Nephron (organoid): Measurements from ENCODE around the gene GPHA2.

ENCODE experiments used
- H3K27ac Mint-ChIP-seq, 3 experiments: 2 replicates each; pipeline ENCODE4 v1.8.0; 2020; ENCODE audit warnings: mixed read lengths in 3 of 3, mild to moderate bottlenecking in 2 of 3, moderate library complexity in 1 of 3
- H3K27me3 Mint-ChIP-seq: 2 replicates; pipeline ENCODE4 v1.8.0; 2021; ENCODE audit warnings: low read depth, mild to moderate bottlenecking, moderate library complexity, mixed read lengths
- H3K36me3 Mint-ChIP-seq: 2 replicates; pipeline ENCODE4 v1.8.0; 2020; ENCODE audit warnings: low read depth, mixed read lengths
- H3K4me1 Mint-ChIP-seq: 2 replicates; pipeline ENCODE4 v1.8.0; 2020; ENCODE audit warnings: mixed read lengths
- H3K4me3 Mint-ChIP-seq, 3 experiments: 2 replicates each; pipeline ENCODE4 v1.8.0; 2020; ENCODE audit warnings: mild to moderate bottlenecking in 3 of 3, mixed read lengths in 3 of 3, moderate library complexity in 2 of 3
- H3K9me3 Mint-ChIP-seq: 2 replicates; pipeline ENCODE4 v1.8.0; 2020; ENCODE audit warnings: mixed read lengths
- TF ChIP-seq, protein P1 (sequence below), 3 experiments: fragments of 200-600 bp; sonication (generic); IDR thresholded peaks; one replicate each; pipeline ENCODE4 v1.5.0; 2021; ENCODE audit warnings: antibody characterized with exemption in 3 of 3; ENCODE audit not compliant: unreplicated experiment in 3 of 3

The GPHA2 gene

DNA sequence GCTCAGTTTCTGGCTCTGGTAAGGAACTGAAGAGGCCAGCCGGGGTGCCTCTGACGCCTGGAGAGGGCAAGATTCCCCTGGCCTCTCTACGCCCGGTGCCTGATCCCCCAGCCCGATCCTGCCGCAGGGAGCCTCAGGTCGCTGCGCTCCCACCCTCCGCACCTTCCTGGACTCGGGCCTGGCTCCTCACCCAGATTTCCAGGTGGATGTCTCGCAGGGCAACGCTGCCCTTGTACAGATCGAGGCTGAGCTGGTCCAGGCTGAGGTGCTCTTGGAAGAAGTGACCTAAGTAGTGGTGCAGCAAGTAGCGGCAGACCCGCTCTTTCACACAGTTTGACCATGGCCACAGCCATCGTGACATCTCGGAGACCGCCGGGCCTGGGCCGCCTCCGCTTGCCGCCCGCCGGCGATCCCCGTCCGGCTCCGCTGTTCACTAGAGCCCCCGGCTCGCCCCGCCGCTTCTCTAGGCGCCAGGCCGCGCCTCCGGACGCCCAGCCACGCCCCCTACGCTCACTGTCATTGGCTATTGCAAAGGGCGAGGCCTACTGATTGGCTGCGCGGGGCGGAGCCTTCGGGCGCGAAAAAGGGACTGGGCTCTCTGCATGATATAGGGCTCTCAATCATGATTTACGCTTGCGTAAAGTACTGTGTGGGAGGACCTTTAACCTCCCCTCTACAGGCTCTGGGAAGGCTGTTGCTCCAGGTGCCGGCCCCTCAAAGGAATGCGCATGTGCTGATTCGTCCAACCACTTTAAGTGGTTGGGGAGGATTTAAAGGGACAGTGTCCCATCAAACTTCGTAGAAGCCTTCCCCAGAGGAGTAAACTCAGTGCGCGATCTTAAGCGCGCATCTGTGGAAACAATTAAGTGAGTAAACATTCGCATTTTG is 18.7 kb downstream of the GPHA2 start, which contains the start of gene ATG2A:
TSS of gene ATG2A (minus strand) at position 435 of the 888 bp plus-strand sequence. CDS start at position 361, 74 bp downstream.
- Mint-ChIP-seq H3K4me1 (peaks cover 15% of the 10 kb centered on the region), H3K9me3 (no peaks in the 10 kb centered on the region), H3K4me3 (peak within 1 kb of the TSS; percentile 90 to 92 (median 91)), H3K36me3 (peaks cover 8% of the 10 kb centered on the region), H3K27ac (peak within 1 kb of the TSS; percentile 98 to 99 (median 99)), H3K27me3 (no peaks in the 10 kb centered on the region)
- TF ChIP-seq, protein P1, sequence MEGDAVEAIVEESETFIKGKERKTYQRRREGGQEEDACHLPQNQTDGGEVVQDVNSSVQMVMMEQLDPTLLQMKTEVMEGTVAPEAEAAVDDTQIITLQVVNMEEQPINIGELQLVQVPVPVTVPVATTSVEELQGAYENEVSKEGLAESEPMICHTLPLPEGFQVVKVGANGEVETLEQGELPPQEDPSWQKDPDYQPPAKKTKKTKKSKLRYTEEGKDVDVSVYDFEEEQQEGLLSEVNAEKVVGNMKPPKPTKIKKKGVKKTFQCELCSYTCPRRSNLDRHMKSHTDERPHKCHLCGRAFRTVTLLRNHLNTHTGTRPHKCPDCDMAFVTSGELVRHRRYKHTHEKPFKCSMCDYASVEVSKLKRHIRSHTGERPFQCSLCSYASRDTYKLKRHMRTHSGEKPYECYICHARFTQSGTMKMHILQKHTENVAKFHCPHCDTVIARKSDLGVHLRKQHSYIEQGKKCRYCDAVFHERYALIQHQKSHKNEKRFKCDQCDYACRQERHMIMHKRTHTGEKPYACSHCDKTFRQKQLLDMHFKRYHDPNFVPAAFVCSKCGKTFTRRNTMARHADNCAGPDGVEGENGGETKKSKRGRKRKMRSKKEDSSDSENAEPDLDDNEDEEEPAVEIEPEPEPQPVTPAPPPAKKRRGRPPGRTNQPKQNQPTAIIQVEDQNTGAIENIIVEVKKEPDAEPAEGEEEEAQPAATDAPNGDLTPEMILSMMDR (IDR thresholded peaks at IDR 0.05; ENCODE audit: unreplicated experiment in 3 of 3), result no peak

DNA sequence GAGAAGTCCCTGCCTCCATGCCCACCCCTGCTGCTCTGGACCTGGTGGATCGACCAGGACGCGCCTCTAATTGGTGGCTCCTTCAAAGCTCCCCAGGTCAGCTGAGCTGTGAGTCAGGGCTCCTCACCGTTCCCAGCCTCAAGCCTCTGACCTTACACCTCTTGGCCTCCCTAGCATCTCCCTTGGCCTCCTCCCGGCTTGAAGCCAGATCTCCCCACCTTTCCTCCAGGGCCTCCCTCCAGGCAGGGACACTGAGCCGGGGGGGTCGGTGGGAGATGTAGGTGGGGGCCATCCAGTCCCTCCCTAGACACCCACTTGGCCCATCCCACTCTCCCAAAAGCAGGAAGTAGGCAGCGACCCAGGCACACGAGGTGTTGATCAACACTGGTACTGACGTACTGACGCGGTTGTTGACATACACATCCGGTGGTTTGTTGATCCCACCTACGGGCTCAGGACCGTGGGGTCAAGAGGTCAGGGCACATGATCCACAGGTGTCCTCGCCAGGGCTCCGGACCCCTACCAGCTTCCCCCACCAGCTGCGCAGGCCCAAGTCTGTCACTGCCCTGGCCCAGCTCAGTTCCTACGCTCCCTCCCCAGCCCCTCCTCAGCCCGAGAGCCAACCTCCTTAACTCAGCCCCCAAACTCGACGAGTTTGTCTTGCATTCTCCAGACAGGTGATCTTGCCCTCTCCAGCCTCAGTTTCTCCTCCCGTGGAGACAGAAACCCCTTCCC is 19.5 kb downstream of the GPHA2 start:
- H3K36me3 Mint-ChIP-seq, result peaks cover 15% of the 10 kb centered on the region
- no peaks in the 10 kb centered on the region for H3K9me3 Mint-ChIP-seq
- peak overlapping the region; percentile 98 to 99 (median 99) for H3K27ac Mint-ChIP-seq
- H3K27me3 Mint-ChIP-seq, result no peaks in the 10 kb centered on the region
- TF ChIP-seq, protein P1 (IDR thresholded peaks at IDR 0.05; ENCODE audit: unreplicated experiment in 3 of 3), result no peak
- H3K4me3 Mint-ChIP-seq, result peak overlapping the region; percentile 90 to 92 (median 91)
- peaks cover 15% of the 10 kb centered on the region for H3K4me1 Mint-ChIP-seq

DNA sequence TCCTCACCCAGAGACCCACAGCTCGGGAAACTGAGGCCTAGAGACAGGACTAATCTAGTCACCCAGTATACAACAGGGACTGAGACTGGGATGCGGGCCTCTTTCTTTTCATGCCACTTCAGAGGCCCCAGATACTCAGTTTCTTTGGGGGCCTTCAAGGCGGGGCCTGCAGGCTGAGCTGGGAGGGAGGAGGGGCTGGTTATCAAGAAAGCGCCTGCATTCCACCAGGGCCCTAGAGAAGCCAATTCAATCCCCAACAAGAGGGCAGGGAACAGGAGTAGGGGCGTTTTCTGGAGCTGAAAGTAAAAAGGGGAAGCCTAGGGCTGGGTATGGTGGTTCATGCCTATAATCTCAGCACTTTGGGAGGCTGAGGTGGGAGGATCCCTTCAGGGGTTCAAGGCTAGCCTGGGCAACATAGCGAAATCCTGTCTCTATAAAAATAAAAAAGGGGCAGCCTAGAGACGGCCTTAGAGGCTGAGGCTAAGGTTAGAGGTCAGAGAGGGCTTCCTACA is 20.3 kb downstream of the GPHA2 start:
- no peaks in the 10 kb centered on the region for H3K9me3 Mint-ChIP-seq
- TF ChIP-seq, protein P1 (IDR thresholded peaks at IDR 0.05; ENCODE audit: unreplicated experiment in 3 of 3), result no peak
- peak overlapping the region; percentile 90 to 92 (median 91) for H3K4me3 Mint-ChIP-seq

DNA sequence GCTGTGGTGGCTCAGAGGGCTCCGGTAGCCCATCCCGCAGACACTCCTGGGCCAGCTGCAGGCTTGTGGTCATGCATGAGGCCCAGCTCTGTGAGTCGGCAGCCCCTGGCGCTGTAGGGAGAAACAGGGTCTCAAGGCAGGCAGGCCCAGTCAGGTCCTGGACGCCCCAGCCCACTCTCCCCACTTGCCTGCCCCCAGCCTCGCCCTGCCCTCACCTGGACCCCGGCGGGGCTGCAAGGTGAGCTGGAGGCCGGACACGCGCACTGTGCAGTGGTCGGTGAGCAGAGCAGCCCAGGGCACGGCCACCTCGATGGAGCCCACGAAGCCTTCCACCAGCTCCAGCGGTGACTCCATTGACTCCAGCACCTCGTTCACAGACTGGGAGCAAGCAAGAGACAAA is 21.6 kb downstream of the GPHA2 start:
- Mint-ChIP-seq H3K27me3 (no peaks in the 10 kb centered on the region), H3K4me3 (peak overlapping the region; percentile 59 to 79 (median 67)), H3K4me1 (peaks cover 9% of the 10 kb centered on the region), H3K9me3 (no peaks in the 10 kb centered on the region), H3K36me3 (peaks cover 18% of the 10 kb centered on the region), H3K27ac (no peak overlapping the region)
- TF ChIP-seq, protein P1 (IDR thresholded peaks at IDR 0.05; ENCODE audit: unreplicated experiment in 3 of 3), result no peak

More for the DNA sequence above, 20.3 kb downstream of the GPHA2 start:
- Mint-ChIP-seq H3K4me1 (peaks cover 15% of the 10 kb centered on the region), H3K27ac (no peak overlapping the region), H3K36me3 (peaks cover 18% of the 10 kb centered on the region), H3K27me3 (no peaks in the 10 kb centered on the region)

DNA sequence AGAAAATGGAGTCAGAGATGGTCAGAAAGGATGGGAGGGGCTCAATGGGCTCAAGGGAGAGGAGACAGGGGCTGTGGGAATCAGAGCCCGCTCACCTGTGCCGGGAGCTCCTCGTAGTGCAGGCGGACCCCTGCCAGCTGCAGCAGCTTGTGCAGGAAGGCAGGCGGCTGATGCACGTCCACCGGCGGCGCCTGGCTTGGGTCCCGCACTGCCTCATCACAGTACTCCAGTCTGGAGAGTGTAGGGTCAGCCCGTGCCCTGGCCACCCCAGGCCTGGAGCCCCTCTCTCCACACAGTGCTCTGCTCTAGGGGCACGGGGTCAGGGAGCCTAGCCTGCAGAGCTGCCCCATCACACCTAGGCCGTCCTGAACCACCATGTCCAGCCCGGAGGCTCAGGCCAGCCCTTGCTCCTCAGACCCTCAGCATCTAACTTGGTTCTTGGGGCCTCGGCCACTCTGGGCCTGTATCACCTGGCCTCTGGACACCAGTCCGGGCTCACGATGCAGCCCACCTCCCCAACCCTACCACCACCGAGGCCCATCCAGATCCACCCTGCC is 22.4 kb downstream of the GPHA2 start:
- TF ChIP-seq, protein P1 (IDR thresholded peaks at IDR 0.05; ENCODE audit: unreplicated experiment in 3 of 3), result no peak
- H3K4me1 Mint-ChIP-seq, result peaks cover 9% of the 10 kb centered on the region
- H3K9me3 Mint-ChIP-seq, result no peaks in the 10 kb centered on the region
- H3K27ac Mint-ChIP-seq, result no peak overlapping the region
- no peaks in the 10 kb centered on the region for H3K27me3 Mint-ChIP-seq
- peaks cover 21% of the 10 kb centered on the region for H3K36me3 Mint-ChIP-seq
- H3K4me3 Mint-ChIP-seq, result peak overlapping the region in 2 of 3 experiments; percentile 46 to 64
